ENCODE data around the gene KISS1R.

GRCh38 chr19:888581-889385 is 28.4 kb upstream of the KISS1R start:
- TF ChIP-seq CTCF (IDR thresholded peaks at IDR 0.05) (no peak), POLR2A (IDR thresholded peaks at IDR 0.05) (no peak)
